Stimulated activated CD4-positive, alpha-beta T cell treated with anti-CD3 and anti-CD28 coated beads, TNF-alpha, amount 100 ng/mL, for 1 hour (primary cell): Measurements from ENCODE around the gene TRPV2.
"Not testable (repeated sequence)": the region's sequence is repeated elsewhere in the genome, so short reads cannot be mapped to it uniquely, and the experiment has no call there.

ENCODE experiments used
- DNase-seq, 3 donors: peaks; one replicate each; pipeline ENCODE4 v3.0.0-alpha.2; 2020; ENCODE audit warnings: low read depth in 3 of 3, low spot score in 1 of 3

The TRPV2 gene

DNA sequence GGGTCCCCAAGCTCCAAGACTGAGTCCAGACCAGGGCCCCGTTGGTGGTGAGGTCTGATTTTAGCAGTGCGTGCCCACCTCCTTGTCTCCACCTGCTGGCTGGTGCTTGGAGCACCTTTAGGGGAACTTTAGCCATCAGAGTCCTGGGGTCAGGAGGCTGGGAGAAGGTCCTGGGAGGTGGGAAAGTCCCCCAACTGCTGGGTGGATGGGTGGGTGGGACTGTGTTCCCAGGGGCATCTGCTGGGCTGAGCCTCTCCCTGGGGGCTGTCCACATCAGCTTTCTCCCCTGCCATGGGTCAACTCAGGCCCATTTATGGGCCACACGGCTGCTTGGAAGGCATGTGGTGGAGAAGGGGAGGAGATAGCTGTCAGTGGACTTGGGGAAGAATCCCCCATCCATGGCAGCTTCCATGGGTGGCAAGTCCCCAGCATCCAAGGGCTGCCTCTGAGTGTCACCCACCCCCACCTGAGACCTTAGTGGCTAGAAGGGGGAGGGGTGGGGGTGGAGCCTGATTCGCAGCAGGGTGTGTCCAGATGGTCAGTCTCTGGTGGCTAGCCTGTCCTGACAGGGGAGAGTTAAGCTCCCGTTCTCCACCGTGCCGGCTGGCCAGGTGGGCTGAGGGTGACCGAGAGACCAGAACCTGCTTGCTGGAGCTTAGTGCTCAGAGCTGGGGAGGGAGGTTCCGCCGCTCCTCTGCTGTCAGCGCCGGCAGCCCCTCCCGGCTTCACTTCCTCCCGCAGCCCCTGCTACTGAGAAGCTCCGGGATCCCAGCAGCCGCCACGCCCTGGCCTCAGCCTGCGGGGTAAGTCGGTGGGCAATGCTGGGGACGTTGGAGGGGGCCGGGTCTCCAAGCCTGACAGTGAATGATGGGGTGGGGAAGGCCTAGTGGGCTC is at the start of gene TRPV2:
TSS of gene TRPV2 (plus strand) at position 541 of the 894 bp plus-strand sequence. CDS start 2,098 bp downstream, outside the sequence.
- DNase-seq, result peak in 1 of 3 donors; percentile 27

DNA sequence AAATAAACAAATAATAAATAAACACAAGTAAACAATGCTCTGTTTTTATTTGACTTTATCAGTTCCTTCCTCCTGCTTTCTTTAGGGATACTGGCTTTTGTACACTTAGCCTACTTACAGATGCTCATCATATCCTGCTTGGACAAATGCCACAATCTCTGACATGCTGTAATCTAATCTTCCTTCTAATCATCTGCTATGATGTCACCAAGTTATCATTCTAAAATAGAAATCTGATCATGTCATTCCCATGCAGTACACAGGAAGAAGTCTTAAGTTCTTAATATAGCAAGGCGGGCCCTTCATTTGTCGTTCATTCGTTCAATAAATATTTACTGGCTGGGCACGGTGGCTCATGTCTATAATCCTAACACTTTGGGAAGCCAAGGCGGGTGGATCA is 43.6 kb upstream of the TRPV2 start:
- DNase-seq, result no peak

DNA sequence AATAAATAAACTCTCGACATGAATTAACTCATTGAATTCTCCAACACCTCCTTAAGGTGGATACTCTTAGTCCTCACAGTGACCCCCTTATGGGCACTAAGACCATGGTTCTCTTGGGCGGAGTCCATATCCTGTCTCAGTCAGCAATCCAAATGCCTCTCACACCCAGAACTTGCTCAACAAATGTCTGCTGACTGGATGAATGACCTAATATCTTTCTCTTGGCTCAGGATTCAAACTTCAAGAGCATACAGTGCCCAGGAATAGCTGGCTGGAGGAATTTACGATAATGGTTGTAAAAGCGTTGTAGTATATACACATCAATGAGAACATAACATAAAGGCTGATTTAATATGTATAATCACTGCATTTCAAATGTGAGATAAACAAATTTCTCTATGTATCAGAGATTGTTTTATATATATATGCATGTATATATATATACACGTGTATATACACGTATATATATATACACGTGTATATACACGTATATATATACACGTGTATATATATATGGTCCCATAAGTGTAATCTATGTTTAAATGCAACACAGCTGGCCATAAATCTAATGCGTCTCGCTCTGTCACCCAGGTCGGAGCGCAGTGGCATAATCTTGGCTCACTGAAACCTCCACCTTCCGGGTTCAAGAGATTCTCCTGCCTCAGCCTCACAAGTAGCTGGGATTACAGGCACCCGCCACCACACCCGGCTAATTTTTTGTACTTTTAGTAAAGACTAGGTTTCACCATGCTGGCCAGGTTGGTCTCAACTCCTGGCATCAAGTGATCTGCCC is 41.0 kb upstream of the TRPV2 start:
- DNase-seq, result no peak

DNA sequence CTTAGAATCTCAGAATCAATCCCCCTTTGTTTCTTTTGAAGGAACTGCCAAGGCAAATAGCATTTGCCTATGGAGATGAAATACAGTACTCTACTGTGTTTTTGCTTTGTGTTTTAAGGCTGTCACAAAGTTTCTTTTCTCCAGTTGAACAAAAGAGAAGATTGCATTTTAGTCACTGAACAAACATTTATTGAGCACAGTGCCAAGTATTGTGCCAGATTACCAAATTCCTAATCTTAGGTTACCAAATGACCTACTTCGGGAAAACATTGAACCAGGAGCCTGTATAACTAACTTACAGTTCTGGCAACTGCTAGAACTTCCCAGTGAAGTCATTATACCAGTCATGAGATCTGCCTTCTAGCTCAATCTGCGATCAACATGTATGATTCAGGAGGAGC is 37.4 kb upstream of the TRPV2 start:
- no peak for DNase-seq

DNA sequence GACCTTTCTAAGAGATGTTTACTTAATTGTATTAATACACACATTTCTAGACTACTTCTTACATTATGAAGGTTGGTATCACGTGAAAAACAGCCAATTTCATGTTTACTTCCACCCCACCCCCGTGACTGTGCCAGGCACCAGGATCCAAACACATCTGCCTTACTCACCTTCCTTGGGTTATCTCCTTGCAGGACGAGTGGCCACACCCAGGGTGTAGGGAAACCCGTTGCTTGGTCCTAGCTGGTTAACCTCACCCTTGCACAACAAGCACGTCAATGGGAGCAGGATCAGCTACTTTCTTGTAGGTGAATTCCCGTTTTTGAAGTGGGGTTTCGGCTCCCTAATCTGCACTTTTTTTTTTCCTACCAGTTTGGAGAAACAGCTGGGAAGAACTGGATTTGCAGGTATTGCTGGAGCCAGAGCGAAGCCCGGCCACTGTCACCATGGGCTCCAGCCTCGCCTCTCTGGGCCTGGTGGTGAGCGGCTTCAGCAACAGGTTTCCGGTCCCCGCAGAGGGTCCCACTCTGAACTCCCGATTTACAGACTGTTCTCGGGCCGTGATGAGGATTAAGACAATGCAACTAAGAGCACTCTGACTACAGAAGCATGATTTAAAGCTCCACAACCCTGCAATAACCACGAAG is 36.6 kb upstream of the TRPV2 start:
- no peak for DNase-seq

- no peak for DNase-seq
These were observed 35.7 kb upstream of the TRPV2 start for GRCh38 chr17:16379654-16380053.

DNA sequence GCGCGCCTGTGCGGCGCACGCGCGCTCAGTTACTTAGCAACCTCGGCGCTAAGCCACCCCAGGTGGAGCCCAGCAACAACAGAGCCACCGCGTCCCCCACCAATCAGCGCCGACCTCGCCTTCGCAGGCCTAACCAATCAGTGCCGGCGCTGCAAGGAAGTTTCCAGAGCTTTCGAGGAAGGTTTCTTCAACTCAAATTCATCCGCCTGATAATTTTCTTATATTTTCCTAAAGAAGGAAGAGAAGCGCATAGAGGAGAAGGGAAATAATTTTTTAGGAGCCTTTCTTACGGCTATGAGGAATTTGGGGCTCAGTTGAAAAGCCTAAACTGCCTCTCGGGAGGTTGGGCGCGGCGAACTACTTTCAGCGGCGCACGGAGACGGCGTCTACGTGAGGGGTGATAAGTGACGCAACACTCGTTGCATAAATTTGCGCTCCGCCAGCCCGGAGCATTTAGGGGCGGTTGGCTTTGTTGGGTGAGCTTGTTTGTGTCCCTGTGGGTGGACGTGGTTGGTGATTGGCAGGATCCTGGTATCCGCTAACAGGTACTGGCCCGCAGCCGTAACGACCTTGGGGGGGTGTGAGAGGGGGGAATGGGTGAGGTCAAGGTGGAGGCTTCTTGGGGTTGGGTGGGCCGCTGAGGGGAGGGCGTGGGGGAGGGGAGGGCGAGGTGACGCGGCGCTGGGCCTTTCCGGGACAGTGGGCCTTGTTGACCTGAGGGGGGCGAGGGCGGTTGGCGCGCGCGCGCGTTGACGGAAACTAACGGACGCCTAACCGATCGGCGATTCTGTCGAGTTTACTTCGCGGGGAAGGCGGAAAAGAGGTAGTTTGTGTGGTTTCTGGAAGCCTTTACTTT is 34.5 kb upstream of the TRPV2 start, which contains the start of gene UBB:
TSS of gene UBB (plus strand) at position 452 of the 856 bp plus-strand sequence. CDS start 817 bp downstream, outside the sequence.
- DNase-seq, result peak; percentile 81 to 91 (median 87)

DNA sequence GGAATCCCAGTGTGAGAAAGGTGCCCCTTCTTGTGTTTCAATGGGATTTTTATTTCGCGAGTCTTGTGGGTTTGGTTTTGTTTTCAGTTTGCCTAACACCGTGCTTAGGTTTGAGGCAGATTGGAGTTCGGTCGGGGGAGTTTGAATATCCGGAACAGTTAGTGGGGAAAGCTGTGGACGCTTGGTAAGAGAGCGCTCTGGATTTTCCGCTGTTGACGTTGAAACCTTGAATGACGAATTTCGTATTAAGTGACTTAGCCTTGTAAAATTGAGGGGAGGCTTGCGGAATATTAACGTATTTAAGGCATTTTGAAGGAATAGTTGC is 33.9 kb upstream of the TRPV2 start:
- DNase-seq, result no peak

- no peak for DNase-seq
These were observed 32.2 kb upstream of the TRPV2 start for GRCh38 chr17:16383216-16383615.

- DNase-seq, result no peak
These were observed 31.5 kb upstream of the TRPV2 start for GRCh38 chr17:16383772-16384287.

DNA sequence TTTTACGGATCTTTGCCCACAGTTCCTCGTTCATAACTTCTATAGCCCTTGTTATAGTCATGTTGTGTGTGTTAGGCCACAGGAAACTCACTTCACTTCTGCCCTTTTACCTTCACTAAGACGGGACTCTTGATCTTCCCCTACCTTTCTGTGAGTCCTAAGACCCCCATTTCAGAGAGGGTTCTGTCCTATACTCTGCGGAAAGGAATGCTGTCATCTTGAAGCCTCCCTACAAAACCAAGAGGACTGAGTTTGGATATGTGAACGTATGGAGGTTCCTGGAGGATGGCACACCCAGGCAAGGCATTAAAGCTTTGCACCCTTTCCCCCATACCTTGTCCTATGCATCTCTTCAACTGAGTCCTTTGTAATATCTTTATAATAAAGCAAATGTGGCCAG is 30.8 kb upstream of the TRPV2 start:
- DNase-seq, result no peak

DNA sequence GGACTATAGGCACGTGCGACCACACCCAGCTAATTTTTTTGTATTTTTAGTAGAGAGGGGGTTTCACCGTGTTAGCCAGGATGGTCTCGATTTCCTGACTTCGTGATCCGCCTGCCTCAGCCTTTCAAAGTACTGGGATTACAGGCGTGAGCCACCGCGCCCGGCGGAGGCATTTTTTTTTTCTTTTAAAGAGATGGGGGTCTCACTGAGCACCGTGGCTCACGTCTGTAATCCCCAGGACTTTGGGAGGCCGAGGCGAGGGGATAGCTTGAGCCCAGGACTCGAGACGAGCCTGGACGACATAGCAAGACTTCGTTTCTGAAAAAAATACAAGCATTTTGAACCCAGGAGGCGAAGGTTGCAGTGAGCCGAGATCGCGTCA is 29.3 kb upstream of the TRPV2 start:
- not testable (repeated sequence) for DNase-seq

DNA sequence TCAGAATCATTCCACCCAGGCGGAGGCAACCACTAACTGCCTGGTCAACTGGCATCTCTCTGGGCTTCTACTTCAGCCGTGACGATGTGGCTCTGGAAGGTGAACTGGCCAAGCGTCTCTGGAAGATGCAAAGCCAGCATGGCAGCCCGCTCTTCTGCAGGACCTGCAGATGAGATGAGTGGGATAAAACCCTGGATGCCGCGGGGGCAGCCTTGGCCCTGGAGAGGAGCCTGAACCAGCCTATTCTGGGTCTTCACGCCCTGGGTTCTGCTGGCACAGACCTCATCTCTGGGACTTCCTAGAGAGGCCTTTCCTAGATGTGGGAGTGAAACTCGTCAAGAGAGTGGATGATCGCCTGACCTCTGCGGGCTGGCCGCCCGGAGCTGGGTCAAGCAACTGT is 23.9 kb upstream of the TRPV2 start:
- DNase-seq, result no peak

DNA sequence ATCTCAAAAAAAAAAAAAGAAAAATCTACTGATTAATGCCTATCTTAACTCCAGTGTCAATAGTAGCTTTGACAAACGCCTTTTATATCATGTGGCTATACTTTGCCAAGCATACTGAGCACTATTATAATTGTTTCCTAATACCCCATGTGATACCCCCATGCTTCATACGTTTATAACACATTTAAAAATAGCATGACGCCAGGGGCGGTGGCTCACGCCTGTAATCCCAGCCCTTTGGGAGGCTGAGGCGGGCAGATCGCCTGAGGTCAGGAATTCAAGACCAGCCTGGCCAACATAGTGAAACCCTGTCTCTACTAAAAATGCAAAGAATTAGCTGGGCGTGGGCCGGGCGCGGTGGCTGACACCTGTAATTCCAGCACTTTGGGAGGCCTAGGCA is 22.9 kb upstream of the TRPV2 start:
- not testable (repeated sequence) for DNase-seq

DNA sequence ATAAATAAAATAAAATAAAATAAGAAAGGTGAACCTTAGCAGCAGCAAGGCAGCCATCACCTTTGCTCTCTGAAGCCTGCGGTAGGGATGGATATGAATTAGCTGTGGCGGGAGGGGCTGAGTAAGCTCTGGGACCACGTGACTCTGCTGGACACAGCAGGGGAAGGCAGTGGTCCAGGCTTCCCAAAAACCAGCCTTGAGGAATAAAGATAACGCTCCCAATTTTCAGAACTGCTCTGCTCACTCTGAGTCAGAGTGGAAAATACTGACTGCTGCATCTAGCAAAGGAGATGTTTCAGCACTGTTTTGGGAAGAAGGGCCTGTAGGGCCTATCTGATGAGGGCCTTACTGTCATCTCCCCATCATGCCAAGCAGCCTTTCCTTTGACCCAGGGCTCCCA is 19.5 kb upstream of the TRPV2 start:
- not testable (repeated sequence) for DNase-seq

DNA sequence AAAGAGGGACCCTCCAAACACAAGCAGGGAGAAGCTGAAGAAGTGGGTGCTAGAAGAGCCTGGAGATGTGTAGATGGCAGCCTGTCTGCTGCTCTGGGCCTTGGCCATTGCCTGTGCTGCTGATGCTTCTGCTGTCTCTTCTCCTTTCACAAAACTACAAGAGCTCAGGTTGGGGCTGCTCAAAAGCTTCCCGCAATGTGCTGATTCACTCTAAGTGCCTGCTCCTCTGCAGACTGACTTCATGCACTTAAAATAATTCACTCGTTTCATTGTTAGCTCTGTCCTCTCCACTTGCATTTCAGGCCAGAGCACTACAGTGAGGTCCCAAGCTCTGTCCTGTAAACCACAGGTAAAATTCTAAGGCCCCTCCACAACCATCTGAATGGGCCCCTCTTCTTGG is 18.7 kb upstream of the TRPV2 start:
- DNase-seq, result not testable (repeated sequence)

DNA sequence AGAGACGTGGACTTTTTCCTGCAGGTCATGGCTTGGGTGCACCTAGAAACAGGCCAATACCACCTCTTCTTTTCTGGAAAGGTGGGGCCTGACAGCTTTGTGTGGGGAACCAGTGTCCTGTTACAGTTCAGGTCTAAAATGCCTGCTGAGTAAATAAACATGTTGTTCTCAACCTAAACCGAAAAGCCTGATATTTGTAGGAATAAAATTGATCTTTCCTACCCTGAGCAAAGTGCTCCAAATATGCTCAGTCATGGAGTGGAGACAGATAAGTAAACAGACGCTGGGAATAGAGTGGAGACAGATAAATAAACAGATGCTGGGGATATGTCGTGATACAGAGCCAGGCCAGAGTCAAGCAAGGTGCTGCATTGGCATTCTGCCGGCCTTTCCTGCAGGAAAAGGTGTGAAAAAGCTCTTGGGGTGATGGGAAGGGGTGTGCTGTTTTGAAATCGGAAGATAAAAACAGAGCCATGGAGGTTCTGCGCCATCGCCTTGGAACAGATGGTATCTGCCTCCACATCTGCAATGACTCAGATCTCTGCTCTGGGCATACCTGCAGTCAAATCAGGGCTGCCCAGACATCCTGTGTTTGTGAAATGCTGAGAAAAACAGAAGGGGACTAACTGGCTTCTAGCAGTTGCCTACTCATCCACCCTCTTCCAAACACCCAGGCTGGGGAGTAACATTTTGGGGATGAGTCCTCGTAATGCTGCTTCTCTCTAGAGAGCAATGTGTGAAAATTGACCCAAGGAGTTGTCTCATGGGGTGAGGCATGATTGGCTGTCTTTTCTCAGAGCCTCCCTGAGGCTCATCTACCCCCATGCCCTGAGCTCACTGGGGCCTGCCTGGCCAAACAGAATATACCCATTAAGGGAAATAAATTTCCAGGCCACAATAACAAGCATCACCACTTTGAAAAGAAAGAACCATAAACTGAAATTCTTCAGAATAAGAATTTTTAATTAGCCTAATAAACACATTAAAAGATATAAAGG is 16.8 kb upstream of the TRPV2 start:
- DNase-seq, result no peak

DNA sequence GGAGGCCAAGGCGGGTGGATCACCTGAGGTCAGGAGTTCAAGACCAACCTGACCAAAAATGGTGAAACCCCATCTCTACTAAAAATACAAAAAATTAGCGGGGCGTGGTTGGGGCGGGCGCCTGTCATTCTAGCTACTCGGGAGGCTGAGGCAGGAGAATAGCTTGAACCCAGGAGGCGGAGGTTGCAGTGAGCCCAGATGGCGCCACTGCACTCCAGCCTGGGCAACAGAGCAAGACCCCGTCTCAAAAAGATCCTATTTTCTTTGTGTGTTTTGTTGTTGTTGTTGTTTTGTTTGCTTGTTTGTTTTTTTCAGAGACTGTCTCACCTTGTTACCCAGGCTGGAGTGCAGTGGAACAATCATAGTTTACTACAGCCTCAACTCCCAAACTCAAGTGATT is 11.5 kb upstream of the TRPV2 start:
- not testable (repeated sequence) for DNase-seq
